SK-N-SH treated with all-trans-retinoic acid at 6 μM for 48 hours (cell line): ENCODE results near the gene NKAPD1.

ENCODE experiments used
- ATAC-seq: fragments of 200-7000 bp; cut with Tn5 transposase; 3 replicates; pipeline ENCODE4 v1.9.1; 2020; ENCODE audit warnings: mild to moderate bottlenecking, moderate library complexity
- ARNTL ChIP-seq: fragments of 450-650 bp; formaldehyde crosslinking; IDR thresholded peaks from 2 replicates; pipeline ENCODE4 v1.5.0; 2020; ENCODE audit warnings: low read depth, mild to moderate bottlenecking, moderate library complexity, borderline replicate concordance
- CREB5 ChIP-seq: fragments of 250-450 bp; sonication (Bioruptor Pico); IDR thresholded peaks from 2 replicates; pipeline ENCODE4 v1.5.1; 2020; ENCODE audit warnings: low read depth, mild to moderate bottlenecking, moderate library complexity
- CSDC2 ChIP-seq: fragments of 250-450 bp; sonication (Bioruptor Pico); IDR thresholded peaks from 2 replicates; pipeline ENCODE4 v1.5.0; 2020; ENCODE audit warnings: mild to moderate bottlenecking, moderate library complexity
- CSRNP3 ChIP-seq: fragments of 250-450 bp; sonication (Bioruptor Pico); IDR thresholded peaks from 2 replicates; pipeline ENCODE4 v1.5.1; 2021; ENCODE audit warnings: mild to moderate bottlenecking, moderate library complexity
- GLIS3 ChIP-seq: fragments of 250-450 bp; sonication (Bioruptor Pico); IDR thresholded peaks from 2 replicates; pipeline ENCODE4 v1.5.0; 2020; ENCODE audit warnings: mild to moderate bottlenecking, moderate library complexity
- ISL1 ChIP-seq: fragments of 250-450 bp; sonication (Bioruptor Pico); IDR thresholded peaks from 2 replicates; pipeline ENCODE4 v2.1.2; 2022; ENCODE audit warnings: mild to moderate bottlenecking, moderate library complexity
- OSR1 ChIP-seq: fragments of 250-450 bp; sonication (Bioruptor Pico); IDR thresholded peaks from 2 replicates; pipeline ENCODE4 v1.8.0; 2022; ENCODE audit warnings: moderate library complexity, mild to moderate bottlenecking, inconsistent platforms
- PATZ1 ChIP-seq: fragments of 250-450 bp; sonication (Bioruptor Pico); IDR thresholded peaks from 2 replicates; pipeline ENCODE4 v1.8.0; 2020; ENCODE audit warnings: mild to moderate bottlenecking, moderate library complexity, borderline replicate concordance
- PPARA ChIP-seq: fragments of 250-450 bp; sonication (Bioruptor Pico); IDR thresholded peaks from 2 replicates; pipeline ENCODE4 v1.5.0; 2020; ENCODE audit warnings: mild to moderate bottlenecking, borderline replicate concordance
- RARB ChIP-seq: fragments of 250-450 bp; sonication (Bioruptor Pico); IDR thresholded peaks from 2 replicates; pipeline ENCODE4 v1.8.0; 2021; ENCODE audit warnings: mild to moderate bottlenecking, moderate library complexity
- SNAI2 ChIP-seq: fragments of 250-450 bp; sonication (Bioruptor Pico); IDR thresholded peaks from 2 replicates; pipeline ENCODE4 v1.5.0; 2020; ENCODE audit warnings: mild to moderate bottlenecking, moderate library complexity
- TCF4 ChIP-seq: fragments of 250-450 bp; sonication (Bioruptor Pico); IDR thresholded peaks from 2 replicates; pipeline ENCODE4 v1.8.0; 2021; ENCODE audit warnings: mild to moderate bottlenecking, moderate library complexity, borderline replicate concordance
- TOX ChIP-seq: fragments of 250-450 bp; sonication (Bioruptor Pico); IDR thresholded peaks from 2 replicates; pipeline ENCODE4 v1.8.0; 2021; ENCODE audit warnings: mild to moderate bottlenecking, moderate library complexity, borderline replicate concordance
- TSHZ2 ChIP-seq: fragments of 250-450 bp; sonication (Bioruptor Pico); IDR thresholded peaks from 2 replicates; pipeline ENCODE4 v1.5.0; 2020; ENCODE audit warnings: mild to moderate bottlenecking, moderate library complexity
- ZFP3 ChIP-seq: fragments of 250-450 bp; sonication (Bioruptor Pico); IDR thresholded peaks from 2 replicates; pipeline ENCODE4 v1.5.0; 2020; ENCODE audit warnings: mild to moderate bottlenecking, moderate library complexity
- ZFP30 ChIP-seq: fragments of 450-650 bp; formaldehyde crosslinking; IDR thresholded peaks from 2 replicates; pipeline ENCODE4 v1.5.0; 2022; ENCODE audit warnings: mild to moderate bottlenecking, moderate library complexity
- ZNF565 ChIP-seq: fragments of 450-650 bp; formaldehyde crosslinking; conservative IDR thresholded peaks from 2 replicates; pipeline ENCODE4 v1.5.0; 2020; ENCODE audit warnings: low read depth, mild to moderate bottlenecking, moderate library complexity
- ZNF70 ChIP-seq: fragments of 450-650 bp; formaldehyde crosslinking; IDR thresholded peaks from 2 replicates; pipeline ENCODE4 v1.5.0; 2020; ENCODE audit warnings: mild to moderate bottlenecking, moderate library complexity

The NKAPD1 gene

GRCh38 chr11:112051768-112052167 is 22.3 kb upstream of the NKAPD1 start:
- no peak for ATAC-seq
- TF ChIP-seq ZNF565 (CRISPR knock-in tag) (no peak), SNAI2 (CRISPR knock-in tag) (no peak), PPARA (no peak), CSRNP3 (CRISPR knock-in tag) (no peak), GLIS3 (CRISPR knock-in tag) (no peak), ZNF70 (CRISPR knock-in tag) (no peak), TCF4 (CRISPR knock-in tag) (no peak)

- TF ChIP-seq RARB (CRISPR knock-in tag), result no peak
- no peak for TF ChIP-seq PPARA
- no peak for TF ChIP-seq ZFP30 (CRISPR knock-in tag)
- no peak for TF ChIP-seq TSHZ2 (CRISPR knock-in tag)
- TF ChIP-seq ZFP3 (CRISPR knock-in tag), result no peak
- no peak for TF ChIP-seq CREB5 (CRISPR knock-in tag)
- TF ChIP-seq CSRNP3 (CRISPR knock-in tag), result no peak
- no peak for TF ChIP-seq ISL1 (CRISPR knock-in tag)
- TF ChIP-seq CSDC2 (CRISPR knock-in tag), result no peak
- TF ChIP-seq ARNTL (CRISPR knock-in tag), result no peak
- no peak for TF ChIP-seq ZNF565 (CRISPR knock-in tag)
- no peak for ATAC-seq
Observed at GRCh38 chr11:112057170-112057569, 16.9 kb upstream of the NKAPD1 start.

GRCh38 chr11:112058103-112058502 is 16.0 kb upstream of the NKAPD1 start:
- TF ChIP-seq TSHZ2 (CRISPR knock-in tag), result no peak
- no peak for TF ChIP-seq PPARA
- TF ChIP-seq OSR1 (CRISPR knock-in tag), result no peak
- no peak for TF ChIP-seq ISL1 (CRISPR knock-in tag)
- TF ChIP-seq GLIS3 (CRISPR knock-in tag), result no peak
- TF ChIP-seq ZFP30 (CRISPR knock-in tag), result no peak
- TF ChIP-seq TOX (CRISPR knock-in tag), result no peak
- no peak for TF ChIP-seq TCF4 (CRISPR knock-in tag)
- no peak for TF ChIP-seq PATZ1 (CRISPR knock-in tag)
- no peak for TF ChIP-seq CSRNP3 (CRISPR knock-in tag)
- ATAC-seq, result no peak
